Measurements from ENCODE around the gene C12orf76.

DNA sequence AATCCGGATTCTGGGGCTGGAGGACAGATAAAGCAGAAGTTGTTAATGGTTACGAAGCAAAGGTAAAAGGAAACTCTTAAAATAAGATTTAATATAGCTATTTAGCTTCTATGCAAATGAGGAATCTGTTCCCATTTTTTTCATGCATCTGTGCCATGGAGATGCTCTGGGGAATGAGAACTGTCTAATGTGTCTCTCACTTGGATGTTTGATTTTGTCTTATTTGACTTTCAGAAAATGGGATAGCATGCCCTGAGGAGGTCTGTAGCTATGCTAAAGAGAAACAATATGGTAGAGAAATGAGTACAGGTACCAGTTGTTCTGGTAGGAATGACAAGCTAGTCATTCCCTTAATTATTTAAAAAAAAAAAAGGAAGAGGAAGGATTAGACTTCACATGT lies 24.3 kb downstream of the C12orf76 start:
- TF ChIP-seq, protein P1, sequence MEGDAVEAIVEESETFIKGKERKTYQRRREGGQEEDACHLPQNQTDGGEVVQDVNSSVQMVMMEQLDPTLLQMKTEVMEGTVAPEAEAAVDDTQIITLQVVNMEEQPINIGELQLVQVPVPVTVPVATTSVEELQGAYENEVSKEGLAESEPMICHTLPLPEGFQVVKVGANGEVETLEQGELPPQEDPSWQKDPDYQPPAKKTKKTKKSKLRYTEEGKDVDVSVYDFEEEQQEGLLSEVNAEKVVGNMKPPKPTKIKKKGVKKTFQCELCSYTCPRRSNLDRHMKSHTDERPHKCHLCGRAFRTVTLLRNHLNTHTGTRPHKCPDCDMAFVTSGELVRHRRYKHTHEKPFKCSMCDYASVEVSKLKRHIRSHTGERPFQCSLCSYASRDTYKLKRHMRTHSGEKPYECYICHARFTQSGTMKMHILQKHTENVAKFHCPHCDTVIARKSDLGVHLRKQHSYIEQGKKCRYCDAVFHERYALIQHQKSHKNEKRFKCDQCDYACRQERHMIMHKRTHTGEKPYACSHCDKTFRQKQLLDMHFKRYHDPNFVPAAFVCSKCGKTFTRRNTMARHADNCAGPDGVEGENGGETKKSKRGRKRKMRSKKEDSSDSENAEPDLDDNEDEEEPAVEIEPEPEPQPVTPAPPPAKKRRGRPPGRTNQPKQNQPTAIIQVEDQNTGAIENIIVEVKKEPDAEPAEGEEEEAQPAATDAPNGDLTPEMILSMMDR (IDR thresholded peaks at IDR 0.05; ENCODE audit: low read length): no peak
- no peak for TF ChIP-seq EZH2 (optimal IDR thresholded peaks at IDR 0.05; ENCODE audit: low read depth, low read length)
